HepG2 (cell line): ENCODE measurements around the gene ICE1. TPM values are rescaled to one million over a fixed set of nuclear protein-coding genes. Genes with fewer than 3 reads are reported as not detected.
A peak's percentile ranks its signal among the peaks of the same experiment; 100 is the strongest.

Source experiments
- ATAC-seq: fragments of 200-7000 bp; cut with Tn5 transposase; 3 replicates; pipeline ENCODE4 v1.9.1; 2020; ENCODE audit warnings: mild to moderate bottlenecking, moderate library complexity
- BruUV-seq: library from RNA; stranded (reverse); fragments of 400-500 nt; replicated peaks from 2 replicates; lab custom pipeline; 2021; lab: Mats Ljungman, UMichigan
- CTCF ChIA-PET: fragments of 300-600 bp; formaldehyde crosslinking; extraction: SDS; loops from one replicate; lab custom pipeline; 2021; ENCODE audit warnings: low total read pairs, inconsistent platforms, low intra/inter-chr PET ratio; lab: Yijun Ruan, JAX
- POLR2A ChIA-PET: fragments of 350-600 bp; sonication (Branson Sonifier 250); formaldehyde crosslinking; loops from one replicate; lab custom pipeline; 2020; ENCODE audit warnings: antibody characterized with exemption, inconsistent platforms; lab: Yijun Ruan, JAX
- DNase-seq: peaks from one replicate; pipeline ENCODE4 v3.0.0-alpha.2; 2015; ENCODE audit warnings: low spot score
- FAIRE-seq: peaks from 3 replicates; lab custom pipeline; 2011; peaks lifted over from hg19 to GRCh38; lab: Jason Lieb, UNC
- H2AFZ ChIP-seq: one replicate; pipeline ENCODE4 v1.6.1; 2011; ENCODE audit warnings: low read length, inconsistent platforms
- H3K27ac ChIP-seq: fragments of 300-600 bp; 3 replicates; pipeline ENCODE4 v1.8.0; 2011; ENCODE audit warnings: mixed run types, mild to moderate bottlenecking, mixed read lengths, low read length, inconsistent platforms; ENCODE audit not compliant: insufficient read depth; ENCODE audit errors: extremely low read length
- H3K27me3 ChIP-seq, 2 experiments: fragments of 200-600 bp in 1 of 2; 2 replicates in 1 of 2; 3 replicates in 1 of 2; pipeline versions ENCODE4 v1.6.0 to v1.8.0; 2011; ENCODE audit warnings: low read length in 2 of 2, mild to moderate bottlenecking in 2 of 2, moderate library complexity in 2 of 2, inconsistent platforms in 1 of 2; ENCODE audit not compliant: insufficient read depth in 2 of 2, control insufficient read depth in 1 of 2
- H3K36me3 ChIP-seq, 2 experiments: fragments of 200-600 bp in 1 of 2; replicated peaks in 1 of 2; 2 replicates in 1 of 2; 3 replicates in 1 of 2; pipeline versions ENCODE4 v1.5.1 to v1.8.0; 2011; ENCODE audit warnings: low read length in 2 of 2, inconsistent platforms in 1 of 2; ENCODE audit not compliant: insufficient read depth in 2 of 2, control insufficient read depth in 1 of 2
- H3K4me1 ChIP-seq: 2 replicates; pipeline ENCODE4 v1.5.1; 2012; ENCODE audit warnings: low read length, inconsistent platforms; ENCODE audit not compliant: insufficient read depth
- H3K4me2 ChIP-seq: 2 replicates; pipeline ENCODE4 v1.6.0; 2011; ENCODE audit warnings: low read depth, low read length, inconsistent platforms
- H3K4me3 ChIP-seq, 3 experiments: fragments of 200-600 bp in 1 of 3; sonication (generic), shearing (Covaris generic) in 1 of 3; replicated peaks in 1 of 3; 2 replicates each; pipeline ENCODE4 v1.5.1; 2011 to 2016; ENCODE audit warnings: low read length in 3 of 3, inconsistent platforms in 2 of 3, low read depth in 2 of 3, mild to moderate bottlenecking in 2 of 3, control low read depth in 1 of 3, mixed read lengths in 1 of 3; ENCODE audit not compliant: insufficient read depth in 1 of 3
- H3K79me2 ChIP-seq: one replicate; pipeline ENCODE4 v1.6.1; 2011; ENCODE audit warnings: low read length, inconsistent platforms; ENCODE audit not compliant: insufficient read depth
- H3K9ac ChIP-seq: 2 replicates; pipeline ENCODE4 v1.6.0; 2011; ENCODE audit warnings: mild to moderate bottlenecking, low read depth, low read length, inconsistent platforms; ENCODE audit not compliant: insufficient read depth
- H3K9me3 ChIP-seq: 2 replicates; pipeline ENCODE4 v1.5.1; 2012; ENCODE audit warnings: mild to moderate bottlenecking, low read length
- H4K20me1 ChIP-seq: 2 replicates; pipeline ENCODE4 v1.6.0; 2011; ENCODE audit warnings: inconsistent platforms, mild to moderate bottlenecking, low read length, moderate library complexity; ENCODE audit not compliant: insufficient read depth
- ATF6 ChIP-seq: sonication (generic); formaldehyde crosslinking; conservative IDR thresholded peaks from 2 replicates; pipeline ENCODE4 v1.4.0; 2020; ENCODE audit warnings: missing genetic modification reagents
- CERS6 ChIP-seq: sonication (generic); formaldehyde crosslinking; IDR thresholded peaks from 2 replicates; pipeline ENCODE4 v1.5.0; 2020; ENCODE audit warnings: missing genetic modification reagents
- CREB1 ChIP-seq, 2 experiments: fragments of 450-650 bp in 1 of 2; IDR thresholded peaks; 2 replicates each; pipeline ENCODE4 v1.6.1; 2016 to 2017; ENCODE audit warnings: control low read depth in 1 of 2, mild to moderate bottlenecking in 1 of 2, missing compliant biosample characterization in 1 of 2, missing genetic modification characterization in 1 of 2
- MIER2 ChIP-seq: IDR thresholded peaks from 2 replicates; pipeline ENCODE4 v1.6.1; 2016; ENCODE audit warnings: missing biosample characterization, missing genetic modification reagents
- PAXIP1 ChIP-seq: sonication (generic); formaldehyde crosslinking; conservative IDR thresholded peaks from 2 replicates; pipeline ENCODE4 v1.4.0; 2020; ENCODE audit warnings: mild to moderate bottlenecking, missing genetic modification reagents, moderate library complexity
- YEATS4 ChIP-seq: sonication (generic); formaldehyde crosslinking; IDR thresholded peaks from 2 replicates; pipeline ENCODE4 v1.4.0; 2020; ENCODE audit warnings: missing genetic modification reagents, borderline replicate concordance
- ZHX2 ChIP-seq, 2 experiments: sonication (generic) in 1 of 2; formaldehyde crosslinking in 1 of 2; IDR thresholded peaks; 2 replicates each; pipeline versions ENCODE4 v1.6.1 to v1.9.0; 2014 to 2022; ENCODE audit warnings: antibody characterized with exemption in 1 of 2, borderline replicate concordance in 1 of 2, inconsistent platforms in 1 of 2, low read depth in 1 of 2, missing genetic modification reagents in 1 of 2
- ZNF335 ChIP-seq: sonication (generic); formaldehyde crosslinking; IDR thresholded peaks from 2 replicates; pipeline ENCODE4 v1.4.0; 2020; ENCODE audit warnings: missing genetic modification reagents
- ZNF484 ChIP-seq: sonication (generic); formaldehyde crosslinking; IDR thresholded peaks from 2 replicates; pipeline ENCODE4 v1.5.1; 2020; ENCODE audit warnings: mild to moderate bottlenecking, low read depth, missing genetic modification reagents, borderline replicate concordance
- ZNF589 ChIP-seq: sonication (generic); formaldehyde crosslinking; conservative IDR thresholded peaks from 2 replicates; pipeline ENCODE4 v1.8.0; 2022; ENCODE audit warnings: mild to moderate bottlenecking, moderate library complexity, missing genetic modification reagents
- WGBS: methylation state at CpG from one replicate; pipeline ENCODE4 v1.1.6; 2017; ENCODE audit warnings: low lambda C conversion rate; 5-methylcytosine and 5-hydroxymethylcytosine counted together
- in situ Hi-C: cut with HindIII; loops from 2 replicates; pipeline ENCODE4 v1.10.0; 2017; ENCODE audit warnings: low pct_unique_long_range_greater_than_20kb; ENCODE audit not compliant: extremely low pct_ligation_motif_present
- intact Hi-C: fragments of 100-400 bp; cut with micrococcal nuclease; formaldehyde crosslinking; loops from one replicate; pipeline ENCODE4 v1.10.0; 2022; ENCODE audit not compliant: unreplicated experiment
- polyA plus RNA-seq, 8 experiments: library from polyadenylated mRNA; depleted of rRNA in 3 of 8; stranded (reverse) in 7 of 8; unstranded in 1 of 8; fragments of >200 nt; fragmentation: Illumina TruSeq in 4 of 8; extraction: Trizol in 4 of 8; gene quantifications; 2 replicates each; pipeline versions ENCODE4 v1.2.1 to v1.2.3, GENCODE V29; 2011 to 2016; ENCODE audit warnings: low read depth in 4 of 8, missing spikeins in 1 of 8, mixed read lengths in 1 of 8; ENCODE audit not compliant: insufficient read depth in 1 of 8
- total RNA-seq, 5 experiments: library from RNA; depleted of rRNA; stranded (reverse); fragments of >200 nt; fragmentation: Illumina TruSeq; extraction: Trizol; gene quantifications; 2 replicates each; pipeline ENCODE4 v1.2.3, GENCODE V29; 2016; ENCODE audit warnings: low read depth in 1 of 5

The ICE1 gene
- total and polyA plus RNA-seq, 2 of the 13 experiments (the other 11 are each of a cell fraction or from before 2014, with no cell fraction given), result 9.1 to 27.6 TPM

- ATAC-seq (peak; percentile 87), FAIRE-seq (no peak), DNase-seq (peak; percentile 45)
- intact Hi-C loops, result no loop called here
- H4K20me1 ChIP-seq, result no peaks in the 10 kb centered on the region
- peaks cover under 1% of the 10 kb centered on the region for H3K9me3 ChIP-seq
- H3K79me2 ChIP-seq, result no peaks in the 10 kb centered on the region
- WGBS, result 9% methylated on average over 5 of the region's 5 CpGs
- no peak overlapping the region for H2AFZ ChIP-seq
- in situ Hi-C loops, result loop anchor here (25.0 kb wide), 1 partner anchor 278 kb away; the partner anchor contains the start of gene ADAMTS16
- no peaks in the 10 kb centered on the region for H3K27me3 ChIP-seq
- no TSS peak for BruUV-seq
- H3K4me1 ChIP-seq, result peaks cover 35% of the 10 kb centered on the region
- H3K9ac ChIP-seq, result 0 out of 2 replicates have a peak overlapping the region, but pooled peaks have one; percentile 19
- ChIA-PET CTCF (interaction anchor here (0.8 kb wide), 1 partner anchor 273 kb away, joined by 3 read pairs; no protein-coding TSS in a partner anchor), POLR2A (no interaction called here)
- no peak overlapping the region for H3K4me3 ChIP-seq
- H3K27ac ChIP-seq, result peak overlapping the region; percentile 59
- no peaks in the 10 kb centered on the region for H3K36me3 ChIP-seq
- H3K4me2 ChIP-seq, result peak overlapping the region; percentile 57
- TF ChIP-seq PAXIP1 (CRISPR knock-in tag) (peak; percentile 59), CREB1 (IDR thresholded peaks at IDR 0.05) (no peak), CREB1 (CRISPR knock-in tag; IDR thresholded peaks at IDR 0.05) (peak; percentile 62; the same call in 1 of the 2 replicates), ZNF335 (0 out of 2 replicates have a peak, but pooled peaks have one; percentile 36), ZHX2 (IDR thresholded peaks at IDR 0.05; ENCODE audit: low read depth) (no peak), ZHX2 (CRISPR knock-in tag; IDR thresholded peaks at IDR 0.05; ENCODE audit: borderline replicate concordance) (no peak), ZNF589 (CRISPR knock-in tag) (no peak), ZNF484 (no peak), CERS6 (no peak), YEATS4 (CRISPR knock-in tag) (no peak), MIER2 (CRISPR knock-in tag) (no peak), ATF6 (CRISPR knock-in tag) (no peak)
Observed at GRCh38 chr5:5414999-5415398, 7.5 kb upstream of the ICE1 start.
